CD4-positive, alpha-beta T cell treated with Interleukin-1 beta for 1 hour (primary cell): Measurements from ENCODE around the gene B3GAT1.

Experiments used
- DNase-seq, 2 donors: peaks; one replicate each; pipeline ENCODE4 v3.0.0-alpha.2; 2020 to 2022

Gene B3GAT1

GRCh38 chr11:134371436-134372185 lies 40.4 kb downstream of the B3GAT1 start:
- no peak for DNase-seq

GRCh38 chr11:134370526-134371435 lies 41.3 kb downstream of the B3GAT1 start:
- DNase-seq = no peak

- DNase-seq = no peak
Measured at GRCh38 chr11:134369656-134370525, 42.2 kb downstream of the B3GAT1 start.

- DNase-seq = no peak
Measured at GRCh38 chr11:134367781-134368180, 44.3 kb downstream of the B3GAT1 start.

- no peak for DNase-seq
Measured at GRCh38 chr11:134366254-134366653, 45.8 kb downstream of the B3GAT1 start.

GRCh38 chr11:134365011-134365925 lies 46.8 kb downstream of the B3GAT1 start:
- no peak for DNase-seq

- DNase-seq = no peak
Measured at GRCh38 chr11:134364261-134364660, 47.8 kb downstream of the B3GAT1 start.

- DNase-seq = no peak
Measured at GRCh38 chr11:134363592-134363991, 48.5 kb downstream of the B3GAT1 start.

- DNase-seq = no peak
Measured at GRCh38 chr11:134363161-134363560, 48.9 kb downstream of the B3GAT1 start.

GRCh38 chr11:134362192-134362901 lies 49.7 kb downstream of the B3GAT1 start:
- DNase-seq = no peak

- no peak for DNase-seq
Measured at GRCh38 chr11:134361661-134362060, 50.4 kb downstream of the B3GAT1 start.

- peak; percentile 55 to 71 for DNase-seq
Measured at GRCh38 chr11:134360050-134360835, 51.8 kb downstream of the B3GAT1 start.

GRCh38 chr11:134359646-134360045 lies 52.4 kb downstream of the B3GAT1 start:
- DNase-seq = no peak

- DNase-seq = no peak
Measured at GRCh38 chr11:134358856-134359490, 53.1 kb downstream of the B3GAT1 start.

GRCh38 chr11:134358165-134358855 lies 53.7 kb downstream of the B3GAT1 start:
- DNase-seq = no peak

- DNase-seq = no peak
Measured at GRCh38 chr11:134357545-134357839, 54.5 kb downstream of the B3GAT1 start.

- no peak for DNase-seq
Measured at GRCh38 chr11:134356656-134357544, 55.1 kb downstream of the B3GAT1 start.

- DNase-seq = no peak
Measured at GRCh38 chr11:134355656-134356055, 56.4 kb downstream of the B3GAT1 start.
